Endothelial cell of umbilical vein (primary cell): ENCODE data around the gene RTBDN. TPM values are rescaled to one million over a fixed set of nuclear protein-coding genes. Genes with fewer than 3 reads are reported as not detected.
A peak's percentile ranks its signal among the peaks of the same experiment; 100 is the strongest.

Source experiments
- BruUV-seq: library from RNA; stranded (reverse); fragments of 400-500 nt; replicated peaks from 2 replicates; lab custom pipeline; 2021; lab: Mats Ljungman, UMichigan
- CTCF ChIA-PET: fragments of 300-600, 350-600 bp; sonication (Branson Sonifier 250); formaldehyde crosslinking; loops from one replicate; lab custom pipeline; 2021; ENCODE audit warnings: antibody characterized with exemption, inconsistent platforms; lab: Charles Lee
- POLR2A ChIA-PET: fragments of 300-600, 350-600 bp; sonication (Branson Sonifier 250); formaldehyde crosslinking; loops from one replicate; lab custom pipeline; 2021; ENCODE audit warnings: antibody characterized with exemption, inconsistent platforms; lab: Charles Lee
- DNase-seq: peaks from one replicate; pipeline ENCODE4 v3.0.0-alpha.2; 2011; ENCODE audit warnings: low read depth, low spot score
- FAIRE-seq: peaks from 2 replicates; lab custom pipeline; 2011; peaks lifted over from hg19 to GRCh38; lab: Jason Lieb, UNC
- H2AFZ ChIP-seq: 2 replicates; pipeline ENCODE4 v1.6.0; 2012; ENCODE audit warnings: low read depth, low read length, control low read depth, inconsistent platforms
- H3K27ac ChIP-seq: 2 replicates; pipeline ENCODE4 v1.5.1; 2011; ENCODE audit warnings: low read depth, mild to moderate bottlenecking, control low read depth, low read length, moderate library complexity; ENCODE audit not compliant: insufficient read depth
- H3K27me3 ChIP-seq, 2 experiments: 2 replicates each; pipeline versions ENCODE4 v1.6.0 to v1.6.1; 2011; ENCODE audit warnings: low read length in 2 of 2, mixed read lengths in 1 of 2; ENCODE audit not compliant: control insufficient read depth in 2 of 2, insufficient read depth in 2 of 2
- H3K36me3 ChIP-seq, 2 experiments: 2 replicates in 1 of 2; 3 replicates in 1 of 2; pipeline ENCODE4 v1.5.1; 2011; ENCODE audit warnings: low read length in 2 of 2, mild to moderate bottlenecking in 1 of 2, moderate library complexity in 1 of 2; ENCODE audit not compliant: control insufficient read depth in 2 of 2, insufficient read depth in 2 of 2; ENCODE audit errors: extremely low read depth in 1 of 2
- H3K4me1 ChIP-seq: 3 replicates; pipeline ENCODE4 v1.5.1; 2011; ENCODE audit warnings: mild to moderate bottlenecking, low read length; ENCODE audit not compliant: control insufficient read depth, insufficient read depth; ENCODE audit errors: extremely low read depth
- H3K4me2 ChIP-seq: 2 replicates; pipeline ENCODE4 v1.6.1; 2011; ENCODE audit warnings: low read length, control low read depth, mixed read lengths; ENCODE audit not compliant: insufficient read depth
- H3K4me3 ChIP-seq, 3 experiments: fragments of 200-600 bp in 1 of 3; sonication (generic), shearing (Covaris generic) in 1 of 3; replicated peaks in 1 of 3; 2 replicates each; pipeline ENCODE4 v1.5.1; 2011 to 2016; ENCODE audit warnings: control low read depth in 3 of 3, low read length in 3 of 3, mild to moderate bottlenecking in 2 of 3, inconsistent platforms in 1 of 3, low read depth in 1 of 3, moderate library complexity in 1 of 3; ENCODE audit not compliant: insufficient read depth in 1 of 3
- H3K79me2 ChIP-seq: 2 replicates; pipeline ENCODE4 v1.6.0; 2012; ENCODE audit warnings: low read length, inconsistent platforms; ENCODE audit not compliant: control insufficient read depth, insufficient read depth
- H3K9ac ChIP-seq: replicated peaks from 2 replicates; pipeline ENCODE3; 2011; ENCODE audit warnings: low read length, control low read depth; ENCODE audit not compliant: insufficient read depth; ENCODE audit errors: extremely low read depth
- H3K9me1 ChIP-seq: replicated peaks from 3 replicates; pipeline ENCODE4 v1.6.0; 2011; ENCODE audit warnings: mild to moderate bottlenecking, low read length; ENCODE audit not compliant: control insufficient read depth, insufficient read depth; ENCODE audit errors: extremely low read depth
- H3K9me3 ChIP-seq: replicated peaks from 2 replicates; pipeline ENCODE4 v1.5.1; 2012; ENCODE audit warnings: low read length, inconsistent platforms; ENCODE audit not compliant: control insufficient read depth, insufficient read depth
- H4K20me1 ChIP-seq: replicated peaks from 2 replicates; pipeline ENCODE3; 2011; ENCODE audit warnings: mild to moderate bottlenecking, low read length; ENCODE audit not compliant: control insufficient read depth, insufficient read depth; ENCODE audit errors: extremely low read depth
- CTCF ChIP-seq, 2 donors: IDR thresholded peaks; 1 replicate in 1 of 2; 2 replicates in 1 of 2; pipeline ENCODE4 v1.5.1; 2011; ENCODE audit warnings: low read length in 2 of 2, mild to moderate bottlenecking in 2 of 2, moderate library complexity in 2 of 2, control low read depth in 1 of 2, inconsistent platforms in 1 of 2, low read depth in 1 of 2; ENCODE audit not compliant: insufficient read depth in 1 of 2; ENCODE audit errors: extremely low read depth in 1 of 2
- EZH2 ChIP-seq: IDR thresholded peaks from 2 replicates; pipeline ENCODE4 v1.6.1; 2012; ENCODE audit warnings: borderline replicate concordance, low read depth, mild to moderate bottlenecking, moderate library complexity, low read length, inconsistent platforms; ENCODE audit not compliant: severe bottlenecking
- FOS ChIP-seq: IDR thresholded peaks from 2 replicates; pipeline ENCODE4 v1.6.1; 2011; ENCODE audit warnings: mild to moderate bottlenecking, low read length, moderate library complexity, borderline replicate concordance; ENCODE audit not compliant: insufficient read depth
- GATA2 ChIP-seq: IDR thresholded peaks from 2 replicates; pipeline ENCODE4 v1.7.0; 2011; ENCODE audit warnings: low read depth, mild to moderate bottlenecking, moderate library complexity, mixed read lengths, low read length; ENCODE audit not compliant: insufficient read length, insufficient read depth
- JUN ChIP-seq: IDR thresholded peaks from 2 replicates; pipeline ENCODE4 v1.6.1; 2011; ENCODE audit warnings: borderline replicate concordance, low read depth; ENCODE audit not compliant: insufficient read length, insufficient read depth
- MAX ChIP-seq: IDR thresholded peaks from 2 replicates; pipeline ENCODE4 v1.6.1; 2011; ENCODE audit not compliant: insufficient read depth, insufficient read length
- MYC ChIP-seq: IDR thresholded peaks from one replicate; pipeline ENCODE4 v1.6.1; 2011; ENCODE audit warnings: mild to moderate bottlenecking, low read depth, low read length
- POLR2A ChIP-seq: IDR thresholded peaks from 2 replicates; pipeline ENCODE4 v1.6.1; 2012; ENCODE audit warnings: low read depth, mild to moderate bottlenecking, control low read depth, low read length
- dilution Hi-C: fragments of 300-500 bp; cut with MboI; formaldehyde crosslinking; loops from one replicate; pipeline ENCODE4 v1.15.0; 2019; ENCODE audit warnings: low sequenced_read_pairs; ENCODE audit not compliant: extremely low pct_ligation_motif_present
- intact Hi-C: fragments of 100-400 bp; cut with micrococcal nuclease; formaldehyde crosslinking; loops from one replicate; pipeline ENCODE4 v1.10.0; 2022
- polyA plus RNA-seq, 4 experiments: library from polyadenylated mRNA; depleted of rRNA in 3 of 4; stranded (reverse) in 3 of 4; unstranded in 1 of 4; fragments of >200 nt; gene quantifications; 2 replicates each; pipeline versions ENCODE4 v1.2.1 to v1.2.3, GENCODE V29; 2011 to 2012; ENCODE audit warnings: missing spikeins in 1 of 4
- total RNA-seq: library from RNA; stranded (reverse); gene quantifications from 2 replicates; pipeline ENCODE4 v1.2.3, GENCODE V29; 2021

The RTBDN gene
- total and polyA plus RNA-seq, 2 donors (not counting 3 experiments of a cell fraction or from before 2014, with no cell fraction given): not detected

DNA sequence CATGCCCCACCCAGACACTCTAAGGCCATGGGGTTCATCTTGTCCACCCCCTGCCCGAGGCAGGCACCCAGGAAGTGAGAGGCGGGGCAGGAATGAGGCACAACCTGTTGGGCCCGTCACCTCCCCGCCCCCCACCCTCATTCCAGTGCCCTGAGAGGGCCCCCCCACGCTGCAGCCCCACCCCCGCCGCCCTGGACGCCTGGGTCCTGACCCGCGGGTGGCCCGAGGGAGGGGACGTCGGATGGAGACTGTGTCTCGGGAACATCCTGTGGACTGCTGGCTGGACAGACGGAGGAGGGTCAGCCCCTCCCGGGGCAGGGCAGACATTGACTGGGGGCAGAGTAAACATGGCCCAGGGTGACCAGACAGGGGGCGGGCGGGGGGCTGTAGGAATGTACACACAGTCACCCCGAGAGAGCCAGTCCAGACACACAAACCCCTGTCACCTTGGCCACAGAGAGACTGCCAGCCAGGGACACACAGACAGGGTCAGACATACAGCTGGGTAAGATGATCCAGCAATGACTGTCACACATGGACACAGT, 50.5 kb downstream of the RTBDN start:
- POLR2A ChIA-PET: interaction anchor here (2.8 kb wide), 1 partner anchor 8 kb away, joined by 73 read pairs; the partner anchor contains the start of gene JUNB
- dilution Hi-C loops: no loop called here
- no peak for DNase-seq

DNA sequence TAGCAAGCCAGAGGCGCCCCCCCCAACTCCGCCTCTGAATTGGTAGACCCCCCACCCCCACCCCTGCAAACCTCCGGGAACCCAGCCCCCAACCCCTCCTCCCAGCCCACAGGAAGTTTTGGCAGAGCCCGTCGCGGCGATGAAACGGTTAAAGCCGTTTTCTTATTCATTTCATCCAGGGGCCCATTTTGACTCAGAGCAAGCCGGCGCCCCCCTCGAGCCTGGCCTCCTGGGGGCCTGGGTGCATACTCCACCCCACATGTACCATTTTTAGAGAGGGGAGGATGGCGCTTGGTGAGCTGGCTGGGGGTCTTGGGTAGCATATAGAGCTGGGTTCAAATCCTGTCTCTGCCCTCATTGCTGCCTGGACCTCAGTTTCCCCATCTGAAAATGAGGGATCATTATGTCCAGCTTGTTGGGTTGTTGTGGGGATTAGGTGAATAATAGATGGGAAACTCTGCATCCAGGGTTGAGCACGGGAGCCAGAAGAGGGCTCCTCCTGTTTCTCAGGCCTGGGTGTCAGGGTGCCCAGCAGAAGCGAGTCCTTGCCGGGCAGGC, 51.0 kb downstream of the RTBDN start:
- H3K27ac ChIP-seq: peak overlapping the region; percentile 72
- DNase-seq (no peak), FAIRE-seq (no peak)
- H3K27me3 ChIP-seq: no peaks in the 10 kb centered on the region
- TF ChIP-seq MAX: no peak
- TF ChIP-seq POLR2A: no peak
- no peak for TF ChIP-seq GATA2
- no peak for TF ChIP-seq MYC
- TF ChIP-seq JUN: no peak
- no peak for TF ChIP-seq CTCF (IDR thresholded peaks at IDR 0.05; ENCODE audit: extremely low read depth in 1 of 2, insufficient read depth in 1 of 2, low read depth in 1 of 2, low read length in 2 of 2)
- TF ChIP-seq FOS: no peak
- no peak for TF ChIP-seq EZH2
- dilution Hi-C loops: no loop called here
- peak overlapping the region in 1 of 3 experiments; percentile 39 for H3K4me3 ChIP-seq
- no peaks in the 10 kb centered on the region for H3K9me3 ChIP-seq
- H2AFZ ChIP-seq: no peak overlapping the region
- ChIA-PET POLR2A (interaction anchor here (2.8 kb wide), 1 partner anchor 9 kb away, joined by 73 read pairs; the partner anchor contains the start of gene JUNB), CTCF (interaction anchor here (0.7 to 1.2 kb wide), 5 partner anchors 9 to 51 kb away, joined by 3 to 21 read pairs (median 3); partner anchors contain the start of genes JUNB and RTBDN)
- intact Hi-C loops: loop anchor here (2.0 to 10.0 kb wide), 2 partner anchors 151 to 319 kb away; partner anchors contain the start of genes CALR, FARSA and LYL1
- no peaks in the 10 kb centered on the region for H4K20me1 ChIP-seq
- H3K4me2 ChIP-seq: peak overlapping the region; percentile 17
- no peaks in the 10 kb centered on the region for H3K9me1 ChIP-seq
- no peaks in the 10 kb centered on the region for H3K36me3 ChIP-seq
- H3K79me2 ChIP-seq: no peaks in the 10 kb centered on the region
- TSS peak; percentile 59 for BruUV-seq
- H3K4me1 ChIP-seq: peaks cover 24% of the 10 kb centered on the region
- H3K9ac ChIP-seq: peak overlapping the region; percentile 36

More for the DNA sequence above, 50.5 kb downstream of the RTBDN start:
- H3K79me2 ChIP-seq: no peaks in the 10 kb centered on the region
- H4K20me1 ChIP-seq: no peaks in the 10 kb centered on the region
- no peak for TF ChIP-seq POLR2A
- no peaks in the 10 kb centered on the region for H3K36me3 ChIP-seq
- BruUV-seq: no TSS peak
- FAIRE-seq: no peak
- H2AFZ ChIP-seq: no peak overlapping the region
- H3K4me1 ChIP-seq: peaks cover 24% of the 10 kb centered on the region
- intact Hi-C loops: loop anchor here (2.0 to 10.0 kb wide), 2 partner anchors 151 to 319 kb away; partner anchors contain the start of genes CALR, FARSA and LYL1
- H3K4me2 ChIP-seq: no peak overlapping the region
- no peaks in the 10 kb centered on the region for H3K9me1 ChIP-seq
- H3K4me3 ChIP-seq: no peak overlapping the region
- H3K27me3 ChIP-seq: no peaks in the 10 kb centered on the region
- H3K9me3 ChIP-seq: no peaks in the 10 kb centered on the region
- peak overlapping the region; percentile 36 for H3K9ac ChIP-seq
- peak overlapping the region; percentile 72 for H3K27ac ChIP-seq
- CTCF ChIA-PET: no interaction called here
